H1 (cell line): ENCODE data around the gene G2E3. TPM values are rescaled to one million over a fixed set of nuclear protein-coding genes. Genes with fewer than 3 reads are reported as not detected.

Experiments used
- CTCF ChIA-PET: fragments of 300-600 bp; sonication (Branson Sonifier 250); formaldehyde crosslinking; loops from one replicate; lab custom pipeline; 2021; ENCODE audit not compliant: partially characterized antibody; lab: Charles Lee
- POLR2A ChIA-PET: fragments of 300-600 bp; sonication (Branson Sonifier 250); formaldehyde crosslinking; loops from one replicate; lab custom pipeline; 2021; ENCODE audit warnings: inconsistent platforms; ENCODE audit not compliant: partially characterized antibody; lab: Charles Lee
- DNase-seq, 2 experiments: peaks; one replicate each; pipeline versions ENCODE4 v3.0.0 to v3.0.0-alpha.2; 2010 to 2022; ENCODE audit warnings: low spot score in 2 of 2, low read depth in 1 of 2, mixed read lengths in 1 of 2
- FAIRE-seq: peaks from 2 replicates; lab custom pipeline; 2011; peaks lifted over from hg19 to GRCh38; lab: Jason Lieb, UNC
- H2AFZ ChIP-seq: 2 replicates; pipeline ENCODE4 v1.8.1; 2012; ENCODE audit warnings: low read length, inconsistent platforms
- H2AK5ac ChIP-seq: 2 replicates; pipeline ENCODE4 v1.6.1; 2013; ENCODE audit warnings: low read depth, low read length
- H2BK120ac ChIP-seq: replicated peaks from 2 replicates; pipeline ENCODE3; 2013; ENCODE audit warnings: low read depth, low read length, inconsistent platforms
- H2BK12ac ChIP-seq: 2 replicates; pipeline ENCODE4 v1.6.1; 2013; ENCODE audit warnings: low read depth, low read length
- H2BK15ac ChIP-seq: 2 replicates; pipeline ENCODE4 v1.6.1; 2013; ENCODE audit warnings: low read length
- H2BK20ac ChIP-seq: 2 replicates; pipeline ENCODE4 v1.6.1; 2013; ENCODE audit warnings: low read length
- H2BK5ac ChIP-seq: 2 replicates; pipeline ENCODE4 v1.6.1; 2013; ENCODE audit warnings: low read depth, low read length
- H3K14ac ChIP-seq: 2 replicates; pipeline ENCODE4 v1.6.1; 2013; ENCODE audit warnings: inconsistent platforms; ENCODE audit not compliant: insufficient read length
- H3K18ac ChIP-seq: 2 replicates; pipeline ENCODE4 v1.6.1; 2013; ENCODE audit warnings: low read length; ENCODE audit errors: extremely low read depth
- H3K23ac ChIP-seq: 2 replicates; pipeline ENCODE4 v1.6.1; 2013; ENCODE audit warnings: inconsistent platforms; ENCODE audit not compliant: insufficient read length
- H3K23me2 ChIP-seq: 2 replicates; pipeline ENCODE4 v1.6.1; 2013; ENCODE audit warnings: low read depth, low read length
- H3K27ac ChIP-seq: 2 replicates; pipeline ENCODE4 v1.6.1; 2011; ENCODE audit warnings: low read depth, low read length, inconsistent platforms
- H3K27me3 ChIP-seq, 4 experiments: replicated peaks in 1 of 4; 1 replicate in 1 of 4; 2 replicates in 3 of 4; pipeline versions ENCODE4 v1.6.1 to v1.8.1; 2011 to 2013; ENCODE audit warnings: low read length in 3 of 4, mild to moderate bottlenecking in 3 of 4, inconsistent platforms in 2 of 4, mixed read lengths in 2 of 4, moderate library complexity in 1 of 4; ENCODE audit not compliant: control insufficient read depth in 3 of 4, insufficient read depth in 3 of 4; ENCODE audit errors: extremely low read depth in 1 of 4
- H3K36me3 ChIP-seq, 4 experiments: 2 replicates each; pipeline versions ENCODE4 v1.6.1 to v1.8.1; 2011 to 2013; ENCODE audit warnings: mild to moderate bottlenecking in 4 of 4, low read length in 3 of 4, moderate library complexity in 2 of 4, control low read depth in 1 of 4, inconsistent platforms in 1 of 4; ENCODE audit not compliant: insufficient read depth in 4 of 4, control insufficient read depth in 2 of 4
- H3K4ac ChIP-seq: replicated peaks from 2 replicates; pipeline ENCODE3; 2013; ENCODE audit warnings: low read length, low read depth, mixed read lengths, inconsistent platforms; ENCODE audit not compliant: insufficient read length
- H3K4me1 ChIP-seq, 4 experiments: replicated peaks in 1 of 4; 1 replicate in 1 of 4; 2 replicates in 3 of 4; pipeline versions ENCODE4 v1.6.1 to v1.8.1; 2011 to 2013; ENCODE audit warnings: low read length in 3 of 4, inconsistent platforms in 2 of 4, mixed read lengths in 1 of 4; ENCODE audit not compliant: insufficient read depth in 4 of 4, control insufficient read depth in 3 of 4
- H3K4me2 ChIP-seq, 2 experiments: 2 replicates each; pipeline versions ENCODE4 v1.6.1 to v1.8.1; 2011 to 2013; ENCODE audit warnings: low read depth in 2 of 2, low read length in 2 of 2, control low read depth in 1 of 2, inconsistent platforms in 1 of 2, mild to moderate bottlenecking in 1 of 2; ENCODE audit not compliant: insufficient read depth in 1 of 2
- H3K4me3 ChIP-seq, 4 experiments: fragments of 200-600, 300-600 bp in 1 of 4; sonication (generic), shearing (Covaris generic), sonication (Bioruptor Twin) in 1 of 4; 2 replicates each; pipeline versions ENCODE4 v1.5.1 to v1.8.1; 2011 to 2016; ENCODE audit warnings: low read length in 4 of 4, low read depth in 3 of 4, control low read depth in 2 of 4, inconsistent platforms in 2 of 4, mild to moderate bottlenecking in 2 of 4, mixed read lengths in 1 of 4, moderate library complexity in 1 of 4; ENCODE audit not compliant: insufficient read depth in 2 of 4; ENCODE audit errors: extremely low read depth in 1 of 4
- H3K56ac ChIP-seq: replicated peaks from 2 replicates; pipeline ENCODE3; 2013; ENCODE audit warnings: low read depth, mild to moderate bottlenecking, mixed read lengths, low read length, inconsistent platforms; ENCODE audit not compliant: insufficient read length
- H3K79me1 ChIP-seq: 2 replicates; pipeline ENCODE4 v1.6.1; 2013; ENCODE audit warnings: low read depth, low read length, control low read depth
- H3K79me2 ChIP-seq, 2 experiments: 2 replicates each; pipeline versions ENCODE4 v1.6.1 to v1.8.1; 2012 to 2013; ENCODE audit warnings: low read length in 2 of 2, mild to moderate bottlenecking in 2 of 2, inconsistent platforms in 1 of 2; ENCODE audit not compliant: insufficient read depth in 2 of 2, control insufficient read depth in 1 of 2
- H3K9ac ChIP-seq, 4 experiments: replicated peaks in 1 of 4; 1 replicate in 1 of 4; 2 replicates in 3 of 4; pipeline versions ENCODE4 v1.6.1 to v1.8.1; 2011 to 2013; ENCODE audit warnings: low read depth in 3 of 4, low read length in 3 of 4, control low read depth in 2 of 4, mild to moderate bottlenecking in 2 of 4, moderate library complexity in 2 of 4, inconsistent platforms in 1 of 4; ENCODE audit errors: extremely low read depth in 1 of 4
- H3K9me3 ChIP-seq, 2 experiments: 2 replicates each; pipeline versions ENCODE4 v1.6.1 to v1.8.1; 2012 to 2013; ENCODE audit warnings: mild to moderate bottlenecking in 2 of 2, moderate library complexity in 2 of 2, control low read depth in 1 of 2, inconsistent platforms in 1 of 2, low read depth in 1 of 2, low read length in 1 of 2, mixed read lengths in 1 of 2; ENCODE audit not compliant: insufficient read depth in 2 of 2
- H4K20me1 ChIP-seq, 2 experiments: replicated peaks in 1 of 2; 2 replicates each; pipeline versions ENCODE3 to v1.8.1; 2011 to 2013; ENCODE audit warnings: inconsistent platforms in 2 of 2, low read length in 2 of 2, mild to moderate bottlenecking in 1 of 2; ENCODE audit not compliant: insufficient read depth in 2 of 2, control insufficient read depth in 1 of 2
- H4K5ac ChIP-seq: 2 replicates; pipeline ENCODE4 v1.6.1; 2013; ENCODE audit warnings: low read length, low read depth, mixed read lengths, inconsistent platforms; ENCODE audit not compliant: insufficient read length
- H4K8ac ChIP-seq: 2 replicates; pipeline ENCODE4 v1.8.0; 2013; ENCODE audit warnings: mild to moderate bottlenecking, moderate library complexity, low read length, inconsistent platforms; ENCODE audit not compliant: insufficient read depth; ENCODE audit errors: extremely low read depth
- H4K91ac ChIP-seq: replicated peaks from 2 replicates; pipeline ENCODE3; 2013; ENCODE audit warnings: low read length, mixed read lengths, inconsistent platforms; ENCODE audit not compliant: insufficient read length
- BACH1 ChIP-seq: IDR thresholded peaks from 2 replicates; pipeline ENCODE4 v1.6.1; 2012; ENCODE audit warnings: low read length, improper control_type of control experiment
- BRCA1 ChIP-seq: IDR thresholded peaks from 2 replicates; pipeline ENCODE4 v1.6.1; 2012; ENCODE audit warnings: low read depth, low read length, improper control_type of control experiment
- GTF2F1 ChIP-seq: IDR thresholded peaks from 2 replicates; pipeline ENCODE4 v1.6.1; 2012; ENCODE audit warnings: low read depth, low read length, improper control_type of control experiment, borderline replicate concordance
- HDAC2 ChIP-seq, 2 experiments: fragments of 300-600 bp in 1 of 2; sonication (generic) in 1 of 2; IDR thresholded peaks; 2 replicates each; pipeline ENCODE4 v1.6.1; 2011 to 2012; ENCODE audit warnings: low read depth in 2 of 2, low read length in 2 of 2, mild to moderate bottlenecking in 2 of 2, moderate library complexity in 2 of 2, borderline replicate concordance in 1 of 2, inconsistent platforms in 1 of 2
- NANOG ChIP-seq: IDR thresholded peaks from 2 replicates; pipeline ENCODE4 v1.6.1; 2011; ENCODE audit warnings: low read length, low read depth, mild to moderate bottlenecking, inconsistent platforms; ENCODE audit not compliant: insufficient read depth, poor library complexity, severe bottlenecking
- SIRT6 ChIP-seq: IDR thresholded peaks from one replicate; pipeline ENCODE4 v1.7.1; 2012; ENCODE audit warnings: low read length, inconsistent platforms
- TCF12 ChIP-seq: IDR thresholded peaks from 2 replicates; pipeline ENCODE4 v1.6.1; 2011; ENCODE audit warnings: low read depth, mild to moderate bottlenecking, low read length
- WGBS, 2 experiments: shearing (Covaris generic) in 1 of 2; methylation state at CpG; one replicate each; pipeline versions ENCODE4 v1.1.6 to v1.1.7; 2013 to 2015; ENCODE audit warnings: low lambda C conversion rate in 2 of 2, mixed read lengths in 2 of 2, inconsistent platforms in 1 of 2, low coverage in 1 of 2, missing lambda C conversion rate in 1 of 2; ENCODE audit not compliant: insufficient replicate concordance in 2 of 2, insufficient coverage in 1 of 2, insufficient read length in 1 of 2; ENCODE audit errors: extremely low coverage in 1 of 2, missing lambda C conversion rate in 1 of 2; 5-methylcytosine and 5-hydroxymethylcytosine counted together
- long read RNA-seq, 2 experiments: library from RNA in 1 of 2; library from capped mRNA in 1 of 2; stranded (forward); transcript quantifications; one replicate each; pipeline ENCODE4 v2.0.0, GENCODE V29; 2021; ENCODE audit warnings: inconsistent platforms in 1 of 2
- polyA minus RNA-seq, 3 experiments: library from RNA; depleted of rRNA, polyadenylated mRNA; stranded (reverse); fragments of >200 nt; gene quantifications; 1 replicate in 2 of 3; 2 replicates in 1 of 3; pipeline ENCODE4 v1.2.3, GENCODE V29; 2011
- polyA plus RNA-seq, 7 experiments: library from polyadenylated mRNA; depleted of rRNA in 3 of 7; stranded (reverse) in 5 of 7; unstranded in 2 of 7; fragments of >200 nt in 5 of 7; fragments of 200-250 nt in 2 of 7; gene quantifications; 1 replicate in 5 of 7; 2 replicates in 1 of 7; 4 replicates in 1 of 7; pipeline versions ENCODE4 v1.2.1 to v1.2.3, GENCODE V29; 2011 to 2013; ENCODE audit warnings: missing spikeins in 2 of 7, mixed read lengths in 2 of 7
- total RNA-seq: library from RNA; stranded (reverse); fragmentation: NEBNext Ultra II Directional; extraction: Animal tissue kit (Norgen Biotek cat#: 25700); gene quantifications from 2 replicates; pipeline ENCODE4 v1.2.1, GENCODE V29; 2021

The G2E3 gene
- 72.0 and 75.9 TPM in 2 replicates for total RNA-seq
- polyA plus RNA-seq (2011; rRNA removed): 5.7 and 9.2 TPM in 2 replicates
- 16.2 TPM for polyA plus RNA-seq (2011; cell fraction: cytosol; rRNA removed)
- polyA plus RNA-seq (2011; cell fraction: nucleus; rRNA removed): 6.8 TPM
- polyA plus RNA-seq (2012, experiment 1 of 2): 17.0 to 48.6 TPM (median 29.4 TPM) in 4 replicates
- 1.3 TPM for polyA plus RNA-seq (2012, experiment 2 of 2)
- polyA plus RNA-seq (2013, experiment 1 of 2): 103 TPM
- polyA plus RNA-seq (2013, experiment 2 of 2): 113 TPM
- polyA minus RNA-seq (2011; rRNA and poly(A)+ RNA removed): 28.0 and 37.5 TPM in 2 replicates
- 35.2 TPM for polyA minus RNA-seq (2011; cell fraction: cytosol; rRNA and poly(A)+ RNA removed)
- polyA minus RNA-seq (2011; cell fraction: nucleus; rRNA and poly(A)+ RNA removed): 48.0 TPM
- long read RNA-seq, experiment 1, full-length matches to known transcripts: 12 of 57 reads
- long read RNA-seq, experiment 1, partial matches to known transcripts: 40 of 57 reads
- long read RNA-seq, experiment 1, other reads (novel, unspliced or antisense): 5 of 57 reads
- long read RNA-seq, experiment 2, full-length matches to known transcripts: 21 of 102 reads
- long read RNA-seq, experiment 2, partial matches to known transcripts: 32 of 102 reads
- long read RNA-seq, experiment 2, other reads (novel, unspliced or antisense): 49 of 102 reads

GRCh38 chr14:30558675-30559555, at the start of gene G2E3:
Gene G2E3, plus strand, starts transcription at chr14:30559158. Its CDS starts 21,922 bp downstream, at chr14:30581080.
- H4K5ac ChIP-seq: peak within 1 kb of the TSS; percentile 86
- peak within 1 kb of the TSS; percentile 87; the same call in 1 of the 2 replicates for H4K8ac ChIP-seq
- H2BK5ac ChIP-seq: peak within 1 kb of the TSS; percentile 92
- peak within 1 kb of the TSS; percentile 19 for H3K4ac ChIP-seq
- peaks cover 27 to 48% of the 10 kb centered on the region in 2 experiments for H3K79me2 ChIP-seq
- H2AK5ac ChIP-seq: no peak within 1 kb of the TSS; the same call in 1 of the 2 replicates
- H3K27ac ChIP-seq: peak within 1 kb of the TSS; percentile 72; the same call in 1 of the 2 replicates
- WGBS, 2 experiments: 4% methylated on average over 48 of the region's 62 CpGs; no CpG with 5 or more reads in 1 of the 2 experiments
- peak within 1 kb of the TSS; percentile 84 for H3K56ac ChIP-seq
- peak; percentile 60 to 90 for DNase-seq
- H3K36me3 ChIP-seq: peaks cover 0 to 7% (median 0%) of the 10 kb centered on the region in 4 experiments; a peak in 1 of 8 replicates
- H3K23ac ChIP-seq: no peak within 1 kb of the TSS
- H3K9me3 ChIP-seq: no peaks in the 10 kb centered on the region
- ChIA-PET CTCF (no interaction called here), POLR2A (interaction anchor here (0.6 to 1.9 kb wide), 6 partner anchors 11 to 63 kb away, joined by 3 to 9 read pairs (median 3); partner anchors contain the start of gene SCFD1)
- H3K4me2 ChIP-seq: peak within 1 kb of the TSS; percentile 70 to 89
- peak within 1 kb of the TSS; percentile 80 for H4K91ac ChIP-seq
- FAIRE-seq: no peak
- peaks cover 0 to 2% (median 0%) of the 10 kb centered on the region in 4 experiments; a peak in 3 of 7 replicates for H3K4me1 ChIP-seq
- H2AFZ ChIP-seq: peak within 1 kb of the TSS; percentile 59
- H2BK120ac ChIP-seq: peak within 1 kb of the TSS; percentile 61
- H3K23me2 ChIP-seq: peaks cover 5% of the 10 kb centered on the region; the same call in 1 of the 2 replicates
- H3K9ac ChIP-seq: peak within 1 kb of the TSS; percentile 68 to 88 (median 72)
- H3K18ac ChIP-seq: peak within 1 kb of the TSS; percentile 99
- H3K27me3 ChIP-seq: no peaks in the 10 kb centered on the region
- no peak within 1 kb of the TSS for H3K14ac ChIP-seq
- H2BK15ac ChIP-seq: 0 out of 2 replicates have a peak within 1 kb of the TSS, but pooled peaks have one; percentile 61
- H2BK12ac ChIP-seq: 0 out of 2 replicates have a peak within 1 kb of the TSS, but pooled peaks have one; percentile 60
- peaks cover 2% of the 10 kb centered on the region; the same call in 1 of the 2 replicates for H3K79me1 ChIP-seq
- H2BK20ac ChIP-seq: no peak within 1 kb of the TSS
- peak within 1 kb of the TSS; percentile 76 to 93 (median 86) for H3K4me3 ChIP-seq
- H4K20me1 ChIP-seq: peaks cover 3 to 7% of the 10 kb centered on the region in 2 experiments
- no peak for TF ChIP-seq NANOG
- TF ChIP-seq GTF2F1: no peak
- no peak for TF ChIP-seq BRCA1
- TF ChIP-seq BACH1: no peak; the same call in 1 of the 2 replicates
- TF ChIP-seq SIRT6: no peak
- no peak for TF ChIP-seq TCF12
- peak in 1 of 2 experiments; percentile 96; a peak in 1 of 4 replicates for TF ChIP-seq HDAC2 (IDR thresholded peaks at IDR 0.05; ENCODE audit: borderline replicate concordance in 1 of 2, low read depth in 2 of 2, low read length in 2 of 2)
